ENCODE data around the gene DOK4.

The DOK4 gene

DNA sequence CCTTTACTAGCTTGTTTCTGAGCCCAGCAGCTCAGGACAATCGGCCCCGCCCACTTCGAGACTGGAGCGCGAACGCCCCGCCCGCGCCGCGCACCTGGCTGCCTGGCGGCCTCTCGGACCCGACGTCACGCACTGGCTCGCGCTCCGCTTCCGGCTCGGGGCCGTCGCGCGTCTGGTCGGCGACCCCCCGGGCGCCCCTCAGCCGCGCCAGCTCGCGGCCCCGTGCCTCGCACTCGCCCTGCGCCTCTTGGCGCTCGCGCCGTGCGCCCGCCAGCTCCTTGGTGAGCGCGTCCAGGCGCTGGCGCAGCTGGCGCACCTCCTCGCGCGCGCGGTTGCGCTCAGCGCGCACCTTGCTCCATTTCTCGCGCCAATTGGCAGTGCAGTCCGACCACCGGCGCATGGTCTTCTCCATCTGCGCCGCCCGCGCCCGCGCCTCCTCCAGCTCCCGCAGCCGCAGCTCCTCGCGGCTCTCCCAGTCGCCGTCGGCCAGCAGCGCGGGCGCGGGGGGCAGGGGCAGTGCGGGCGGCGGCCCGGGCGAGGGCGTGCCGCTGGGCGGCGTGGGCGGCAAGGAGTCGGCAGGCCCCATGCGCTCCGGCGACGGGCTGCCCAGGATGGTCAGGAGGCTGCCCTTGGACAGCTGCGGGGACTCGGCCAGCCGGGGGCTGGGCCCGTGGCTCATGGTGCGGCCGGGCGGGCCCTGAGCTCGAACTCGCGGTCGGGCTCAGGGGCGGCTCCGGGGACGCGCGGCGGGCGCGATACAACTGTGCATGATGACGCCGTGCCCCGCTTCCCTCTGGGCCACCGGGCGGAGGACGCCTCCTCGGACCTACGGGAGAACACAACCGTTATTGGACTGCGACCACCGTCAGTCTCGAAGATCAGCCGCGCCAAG lies 42.5 kb upstream of the DOK4 start:
- H3K27ac ChIP-seq = peak overlapping the region; percentile 36
- no peak for DNase-seq (ENCODE audit: low spot score)
- TF ChIP-seq, protein P1, sequence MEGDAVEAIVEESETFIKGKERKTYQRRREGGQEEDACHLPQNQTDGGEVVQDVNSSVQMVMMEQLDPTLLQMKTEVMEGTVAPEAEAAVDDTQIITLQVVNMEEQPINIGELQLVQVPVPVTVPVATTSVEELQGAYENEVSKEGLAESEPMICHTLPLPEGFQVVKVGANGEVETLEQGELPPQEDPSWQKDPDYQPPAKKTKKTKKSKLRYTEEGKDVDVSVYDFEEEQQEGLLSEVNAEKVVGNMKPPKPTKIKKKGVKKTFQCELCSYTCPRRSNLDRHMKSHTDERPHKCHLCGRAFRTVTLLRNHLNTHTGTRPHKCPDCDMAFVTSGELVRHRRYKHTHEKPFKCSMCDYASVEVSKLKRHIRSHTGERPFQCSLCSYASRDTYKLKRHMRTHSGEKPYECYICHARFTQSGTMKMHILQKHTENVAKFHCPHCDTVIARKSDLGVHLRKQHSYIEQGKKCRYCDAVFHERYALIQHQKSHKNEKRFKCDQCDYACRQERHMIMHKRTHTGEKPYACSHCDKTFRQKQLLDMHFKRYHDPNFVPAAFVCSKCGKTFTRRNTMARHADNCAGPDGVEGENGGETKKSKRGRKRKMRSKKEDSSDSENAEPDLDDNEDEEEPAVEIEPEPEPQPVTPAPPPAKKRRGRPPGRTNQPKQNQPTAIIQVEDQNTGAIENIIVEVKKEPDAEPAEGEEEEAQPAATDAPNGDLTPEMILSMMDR (conservative IDR thresholded peaks at IDR 0.05; ENCODE audit: low read depth) = no peak
- CTCF ChIA-PET = interaction anchor here (0.6 to 1.3 kb wide), 4 partner anchors 9 to 47 kb away, joined by 3 to 8 read pairs (median 5); no protein-coding TSS in a partner anchor
- POLR2A ChIA-PET (ENCODE audit: low non-redundant PET) = no interaction called here

DNA sequence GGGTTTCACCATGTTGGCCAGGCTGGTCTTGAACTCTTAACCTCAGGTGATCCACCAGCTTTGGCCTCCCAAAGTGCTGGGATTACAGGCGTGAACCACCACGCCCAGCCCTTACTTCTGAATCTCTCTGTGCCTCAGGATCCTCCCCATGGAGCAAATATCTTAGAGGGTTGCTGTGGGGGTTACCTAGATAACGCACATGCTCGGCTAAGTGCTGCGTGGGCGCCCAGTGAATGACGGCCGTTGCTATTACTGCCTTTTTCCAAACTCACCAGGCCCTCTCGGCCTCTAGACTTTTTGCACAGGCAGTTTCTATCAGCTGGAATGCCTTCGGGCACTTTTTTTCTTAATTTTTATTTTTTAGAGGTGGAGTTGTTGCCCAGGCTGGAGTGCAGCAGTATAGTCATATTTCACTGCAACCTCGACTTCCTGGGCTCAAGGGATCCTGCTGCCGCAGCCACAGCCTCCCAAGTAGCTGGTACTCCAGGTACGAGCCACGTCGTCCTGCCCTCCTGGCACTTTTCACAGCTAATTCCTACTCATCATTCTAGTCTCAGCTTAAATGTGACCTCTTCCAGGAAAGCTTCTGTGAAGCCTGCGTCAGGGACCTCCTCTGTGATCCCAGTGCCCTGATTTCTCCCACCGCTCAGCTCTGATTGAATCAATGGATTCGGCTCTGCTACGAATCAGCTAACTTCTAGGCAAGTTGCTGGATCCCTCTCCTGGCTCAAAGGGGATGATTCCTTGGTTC lies 41.5 kb upstream of the DOK4 start:
- DNase-seq (ENCODE audit: low spot score) = no peak
- TF ChIP-seq, protein P1 (conservative IDR thresholded peaks at IDR 0.05; ENCODE audit: low read depth) = no peak
- ChIA-PET POLR2A (ENCODE audit: low non-redundant PET) (no interaction called here), CTCF (interaction anchor here (1.1 to 1.3 kb wide), 3 partner anchors 8 to 48 kb away, joined by 3 to 8 read pairs (median 6); no protein-coding TSS in a partner anchor)
- H3K27ac ChIP-seq = peak overlapping the region; percentile 36

DNA sequence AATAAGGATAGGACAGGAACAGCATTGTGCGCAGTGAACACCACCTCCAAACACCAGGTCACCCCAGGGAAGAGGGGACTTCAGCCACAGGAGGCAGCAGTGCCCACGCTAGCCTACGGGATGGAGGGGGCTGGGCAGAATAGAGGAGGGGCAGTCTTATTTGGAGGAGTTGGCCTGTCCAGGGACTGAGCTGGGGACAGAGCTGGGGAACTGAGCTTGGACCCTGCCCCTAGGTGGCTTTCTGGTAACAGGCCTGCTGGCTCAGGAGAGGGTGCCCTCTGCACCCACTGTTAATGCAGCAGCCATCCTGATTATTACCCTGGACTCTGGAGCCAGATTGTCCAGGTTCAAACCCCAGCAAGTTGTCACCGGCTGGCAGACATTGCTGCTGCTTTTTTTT lies 40.7 kb upstream of the DOK4 start:
- ChIA-PET CTCF (no interaction called here), POLR2A (ENCODE audit: low non-redundant PET) (no interaction called here)

DNA sequence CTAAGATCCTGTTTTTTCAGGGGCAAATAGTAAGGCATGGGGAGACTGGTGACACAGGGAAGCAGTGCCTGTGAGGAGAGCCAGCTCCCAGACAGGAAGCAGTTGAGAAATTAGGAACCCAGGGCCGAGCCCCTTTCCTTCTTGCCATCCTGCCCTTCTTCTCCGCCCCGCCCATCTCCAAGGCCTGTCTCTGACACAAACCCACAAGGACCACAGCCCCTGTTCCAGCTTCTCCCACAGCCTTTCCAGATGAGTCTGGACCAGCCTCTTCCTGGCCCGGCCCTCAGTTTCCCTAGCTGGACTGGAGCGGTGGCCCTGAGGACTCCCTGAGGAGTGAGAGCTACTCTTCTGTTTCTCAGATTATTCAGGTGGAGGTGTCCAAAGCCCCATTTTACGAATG lies 40.2 kb upstream of the DOK4 start:
- ChIA-PET POLR2A (ENCODE audit: low non-redundant PET) (no interaction called here), CTCF (interaction anchor here (0.6 to 0.7 kb wide), 3 partner anchors 106 to 146 kb away, joined by 3 to 5 read pairs (median 3); no protein-coding TSS in a partner anchor)
- no peak for DNase-seq (ENCODE audit: low spot score)

More for the DNA sequence above, 40.7 kb upstream of the DOK4 start:
- TF ChIP-seq, protein P1 (conservative IDR thresholded peaks at IDR 0.05; ENCODE audit: low read depth) = no peak
- no peak for DNase-seq (ENCODE audit: low spot score)
- no peak overlapping the region for H3K27ac ChIP-seq

DNA sequence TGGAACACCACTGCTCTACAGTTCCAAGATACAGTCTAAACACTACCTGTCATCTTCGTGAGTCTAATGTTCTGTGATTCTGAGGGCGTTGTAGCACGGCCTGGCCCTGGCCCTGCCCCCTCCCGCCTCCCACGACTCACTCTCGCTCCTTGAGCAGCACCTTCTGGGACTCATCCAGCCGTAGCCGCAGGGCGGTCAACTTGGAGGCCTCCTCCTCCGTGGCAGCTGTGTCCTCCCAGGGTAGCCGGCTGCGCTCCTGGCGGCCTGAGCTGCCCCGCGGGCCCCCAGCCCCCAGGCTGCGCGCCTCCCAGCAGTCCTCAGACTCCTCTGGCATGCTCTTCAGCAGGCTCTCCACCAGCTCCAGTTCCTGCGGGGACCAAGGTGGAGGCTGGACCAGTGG lies 39.5 kb upstream of the DOK4 start:
- TF ChIP-seq, protein P1 (conservative IDR thresholded peaks at IDR 0.05; ENCODE audit: low read depth) = no peak
- ChIA-PET CTCF (no interaction called here), POLR2A (ENCODE audit: low non-redundant PET) (no interaction called here)
- no peak overlapping the region for H3K27ac ChIP-seq
- DNase-seq (ENCODE audit: low spot score) = no peak

More for the DNA sequence above, 40.2 kb upstream of the DOK4 start:
- no peak overlapping the region for H3K27ac ChIP-seq
- TF ChIP-seq, protein P1 (conservative IDR thresholded peaks at IDR 0.05; ENCODE audit: low read depth) = no peak

DNA sequence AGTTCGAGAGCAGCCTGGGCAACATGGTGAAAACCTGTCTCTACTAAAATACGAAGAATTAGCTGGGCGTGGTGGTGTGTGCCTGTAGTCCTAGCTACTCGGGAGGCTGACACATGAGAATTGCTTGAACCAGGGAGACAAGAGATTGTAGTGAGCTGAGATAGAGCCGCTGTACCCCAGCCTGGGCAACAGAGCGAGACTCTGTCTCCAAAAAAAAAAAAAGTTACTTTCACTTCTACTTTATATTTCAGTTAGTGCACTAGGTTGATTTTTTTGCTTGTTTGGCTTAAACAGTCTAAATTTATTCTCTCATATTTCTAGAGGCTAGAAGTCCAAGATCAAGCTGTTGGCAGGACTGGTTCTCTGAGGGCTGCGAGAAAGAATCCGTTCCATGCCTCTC lies 36.7 kb upstream of the DOK4 start:
- TF ChIP-seq, protein P1 (conservative IDR thresholded peaks at IDR 0.05; ENCODE audit: low read depth) = no peak
- DNase-seq (ENCODE audit: low spot score) = no peak
- H3K27ac ChIP-seq = no peak overlapping the region
- ChIA-PET CTCF (no interaction called here), POLR2A (ENCODE audit: low non-redundant PET) (no interaction called here)
